ENCODE data around the gene DLGAP1. TPM values are rescaled to one million over a fixed set of nuclear protein-coding genes. Genes with fewer than 3 reads are reported as not detected.

DLGAP1 gene
- total and polyA plus RNA-seq, 2 of the 8 experiments (the other 6 are each of a cell fraction or from before 2014, with no cell fraction given): 11.8 to 16.9 TPM

DNA sequence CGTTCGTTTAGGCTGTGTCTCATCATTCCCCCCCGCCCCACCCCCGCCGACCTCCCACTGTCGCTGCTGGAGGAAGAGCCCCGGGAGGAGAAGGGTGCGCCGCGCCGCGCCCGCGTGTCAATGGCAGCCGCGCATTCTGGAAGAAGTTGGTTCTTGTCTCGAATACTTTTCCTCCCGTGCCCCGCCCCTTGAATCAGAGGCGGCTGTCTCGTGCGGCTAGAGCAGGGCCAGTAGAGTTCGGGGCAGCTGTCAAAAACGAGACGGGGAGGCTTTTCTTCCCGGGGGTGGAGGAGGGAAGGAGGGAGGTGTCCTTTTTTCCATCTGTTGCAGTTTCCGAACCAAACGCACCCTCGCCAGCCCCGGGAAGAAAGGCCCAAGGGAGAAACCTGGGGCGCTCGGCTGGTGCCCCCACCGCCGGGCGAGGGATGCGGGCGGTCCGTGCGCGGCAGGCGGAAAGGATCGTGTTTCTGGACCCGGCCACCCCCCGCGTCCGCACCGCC lies 1005.5 kb downstream of the DLGAP1 start (continued):
- TF ChIP-seq JUN (IDR thresholded peaks at IDR 0.05; ENCODE audit: low read depth, low read length) (no peak), SIN3A (conservative IDR thresholded peaks at IDR 0.05 in 1 of 2, IDR thresholded peaks at IDR 0.05 in 1 of 2; ENCODE audit: low read depth in 1 of 2, low read length in 2 of 2) (peak; percentile 75 to 95; a peak in 3 of 4 replicates), TEAD4 (IDR thresholded peaks at IDR 0.05; ENCODE audit: low read depth, low read length) (no peak), EZH2 (IDR thresholded peaks at IDR 0.05; ENCODE audit: low read depth, low read length, severe bottlenecking) (no peak), SP4 (IDR thresholded peaks at IDR 0.05; ENCODE audit: low read length) (no peak)
